A549 (cell line): ENCODE measurements around the gene FGF1.

Experiments used
- CTCF ChIP-seq: fragments of >200 bp; sonication (Bioruptor Twin); formaldehyde crosslinking; IDR thresholded peaks from 3 replicates; pipeline ENCODE4 v1.5.1; 2016
- EP300 ChIP-seq, 2 experiments: fragments of >200 bp; sonication (Bioruptor Twin); formaldehyde crosslinking; IDR thresholded peaks; 2 replicates in 1 of 2; 3 replicates in 1 of 2; pipeline ENCODE4 v1.6.1; 2016 to 2017
- HOXA7 ChIP-seq: fragments of 250-450 bp; sonication (Bioruptor Pico); IDR thresholded peaks from 2 replicates; pipeline ENCODE4 v1.5.0; 2020; ENCODE audit warnings: mild to moderate bottlenecking, moderate library complexity
- MAFK ChIP-seq: fragments of 450-650 bp; IDR thresholded peaks from 2 replicates; pipeline ENCODE4 v1.6.1; 2014; ENCODE audit not compliant: partially characterized antibody
- MAZ ChIP-seq: fragments of 150-350 bp; IDR thresholded peaks from 2 replicates; pipeline ENCODE4 v1.6.1; 2014; ENCODE audit warnings: antibody characterized with exemption, low read depth, low read length, borderline replicate concordance
- POLR2A ChIP-seq: IDR thresholded peaks from 2 replicates; pipeline ENCODE4 v1.6.1; 2012; ENCODE audit warnings: mild to moderate bottlenecking, low read length
- RAD21 ChIP-seq, 2 experiments: fragments of >200 bp in 1 of 2; sonication (Bioruptor Twin) in 1 of 2; formaldehyde crosslinking in 1 of 2; IDR thresholded peaks in 1 of 2; conservative IDR thresholded peaks in 1 of 2; 2 replicates in 1 of 2; 3 replicates in 1 of 2; pipeline ENCODE4 v1.6.1; 2012 to 2018; ENCODE audit warnings: inconsistent platforms in 1 of 2
- RFX5 ChIP-seq: fragments of 450-650 bp; IDR thresholded peaks from 2 replicates; pipeline ENCODE4 v1.7.1; 2014; ENCODE audit warnings: antibody characterized with exemption, mild to moderate bottlenecking, moderate library complexity
- TF ChIP-seq, protein P1 (sequence below): fragments of 250-450 bp; sonication (Bioruptor Pico); IDR thresholded peaks from 2 replicates; pipeline ENCODE4 v1.5.0; 2021; ENCODE audit warnings: mild to moderate bottlenecking, moderate library complexity, borderline replicate concordance

GRCh38 chr5:142671266-142671665 is 14.6 kb downstream of the FGF1 start:
- no peak for TF ChIP-seq CTCF
- no peak for TF ChIP-seq RFX5
- no peak for TF ChIP-seq RAD21 (conservative IDR thresholded peaks at IDR 0.05 in 1 of 2, IDR thresholded peaks at IDR 0.05 in 1 of 2)
- no peak for TF ChIP-seq POLR2A
- no peak for TF ChIP-seq MAFK
- no peak for TF ChIP-seq MAZ
- no peak for TF ChIP-seq EP300 (IDR thresholded peaks at IDR 0.05)
- TF ChIP-seq, protein P1, sequence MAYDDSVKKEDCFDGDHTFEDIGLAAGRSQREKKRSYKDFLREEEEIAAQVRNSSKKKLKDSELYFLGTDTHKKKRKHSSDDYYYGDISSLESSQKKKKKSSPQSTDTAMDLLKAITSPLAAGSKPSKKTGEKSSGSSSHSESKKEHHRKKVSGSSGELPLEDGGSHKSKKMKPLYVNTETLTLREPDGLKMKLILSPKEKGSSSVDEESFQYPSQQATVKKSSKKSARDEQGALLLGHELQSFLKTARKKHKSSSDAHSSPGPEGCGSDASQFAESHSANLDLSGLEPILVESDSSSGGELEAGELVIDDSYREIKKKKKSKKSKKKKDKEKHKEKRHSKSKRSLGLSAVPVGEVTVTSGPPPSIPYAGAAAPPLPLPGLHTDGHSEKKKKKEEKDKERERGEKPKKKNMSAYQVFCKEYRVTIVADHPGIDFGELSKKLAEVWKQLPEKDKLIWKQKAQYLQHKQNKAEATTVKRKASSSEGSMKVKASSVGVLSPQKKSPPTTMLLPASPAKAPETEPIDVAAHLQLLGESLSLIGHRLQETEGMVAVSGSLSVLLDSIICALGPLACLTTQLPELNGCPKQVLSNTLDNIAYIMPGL (CRISPR knock-in tag): no peak
- TF ChIP-seq HOXA7 (CRISPR knock-in tag): no peak
